Activated B cell treated with CpG ODN at 0.5 μM for 24 hours (primary cell): ENCODE results near the gene GRIN2C. TPM values are rescaled to one million over a fixed set of nuclear protein-coding genes. Genes with fewer than 3 reads are reported as not detected.

Experiments
- ATAC-seq: fragments of 200-7000 bp; cut with Tn5 transposase; one replicate; pipeline ENCODE4 v1.10.0; 2021; ENCODE audit warnings: low read depth, mild to moderate bottlenecking, moderate library complexity
- CTCF ChIA-PET: fragments of 350-600 bp; sonication (Branson Sonifier 250); formaldehyde crosslinking; loops from one replicate; lab custom pipeline; 2021; ENCODE audit warnings: antibody characterized with exemption; lab: Charles Lee
- POLR2A ChIA-PET: fragments of 350-600 bp; sonication (Branson Sonifier 250); formaldehyde crosslinking; loops from one replicate; lab custom pipeline; 2021; ENCODE audit warnings: antibody characterized with exemption; lab: Charles Lee
- DNase-seq: peaks from one replicate; pipeline ENCODE4 v3.0.0; 2022
- H3K27ac Mint-ChIP-seq: one replicate; pipeline ENCODE4 v1.8.0; 2020; ENCODE audit warnings: mixed read lengths
- H3K27me3 Mint-ChIP-seq: one replicate; pipeline ENCODE4 v1.8.0; 2021; ENCODE audit warnings: mixed read lengths
- H3K36me3 Mint-ChIP-seq: one replicate; pipeline ENCODE4 v1.8.0; 2021; ENCODE audit warnings: low read depth, mixed read lengths
- H3K4me1 Mint-ChIP-seq: one replicate; pipeline ENCODE4 v1.8.0; 2021; ENCODE audit warnings: mixed read lengths
- H3K4me3 Mint-ChIP-seq: one replicate; pipeline ENCODE4 v1.8.0; 2020; ENCODE audit warnings: mild to moderate bottlenecking, mixed read lengths
- H3K9me3 Mint-ChIP-seq: one replicate; pipeline ENCODE4 v1.8.0; 2020; ENCODE audit warnings: mixed read lengths
- CTCF ChIP-seq: fragments of 200-600 bp; IDR thresholded peaks from one replicate; pipeline ENCODE4 v1.8.0; 2022; ENCODE audit warnings: antibody characterized with exemption, mild to moderate bottlenecking
- intact Hi-C: fragments of 100-400 bp; cut with micrococcal nuclease; formaldehyde crosslinking; loops from one replicate; pipeline ENCODE4 v1.15.1; 2024
- total RNA-seq: library from RNA; stranded (reverse); gene quantifications from 2 replicates; pipeline ENCODE4 v1.2.3, GENCODE V29; 2022

The GRIN2C gene
- total RNA-seq, 1 donor from 2014 or later: not detected

- Mint-ChIP-seq H3K9me3 (no peaks in the 10 kb centered on the region), H3K36me3 (peaks cover 30% of the 10 kb centered on the region), H3K4me1 (no peaks in the 10 kb centered on the region), H3K4me3 (no peak overlapping the region), H3K27ac (no peak overlapping the region), H3K27me3 (no peaks in the 10 kb centered on the region)
- ChIA-PET CTCF (interaction anchor here (1.3 kb wide), 1 partner anchor 32 kb away, joined by 3 read pairs; no protein-coding TSS in a partner anchor), POLR2A (no interaction called here)
- DNase-seq (no peak), ATAC-seq (no peak)
- intact Hi-C loops: no loop called here
- no peak for TF ChIP-seq CTCF
Measured at GRCh38 chr17:74810699-74811485, 48.8 kb downstream of the GRIN2C start.

DNA sequence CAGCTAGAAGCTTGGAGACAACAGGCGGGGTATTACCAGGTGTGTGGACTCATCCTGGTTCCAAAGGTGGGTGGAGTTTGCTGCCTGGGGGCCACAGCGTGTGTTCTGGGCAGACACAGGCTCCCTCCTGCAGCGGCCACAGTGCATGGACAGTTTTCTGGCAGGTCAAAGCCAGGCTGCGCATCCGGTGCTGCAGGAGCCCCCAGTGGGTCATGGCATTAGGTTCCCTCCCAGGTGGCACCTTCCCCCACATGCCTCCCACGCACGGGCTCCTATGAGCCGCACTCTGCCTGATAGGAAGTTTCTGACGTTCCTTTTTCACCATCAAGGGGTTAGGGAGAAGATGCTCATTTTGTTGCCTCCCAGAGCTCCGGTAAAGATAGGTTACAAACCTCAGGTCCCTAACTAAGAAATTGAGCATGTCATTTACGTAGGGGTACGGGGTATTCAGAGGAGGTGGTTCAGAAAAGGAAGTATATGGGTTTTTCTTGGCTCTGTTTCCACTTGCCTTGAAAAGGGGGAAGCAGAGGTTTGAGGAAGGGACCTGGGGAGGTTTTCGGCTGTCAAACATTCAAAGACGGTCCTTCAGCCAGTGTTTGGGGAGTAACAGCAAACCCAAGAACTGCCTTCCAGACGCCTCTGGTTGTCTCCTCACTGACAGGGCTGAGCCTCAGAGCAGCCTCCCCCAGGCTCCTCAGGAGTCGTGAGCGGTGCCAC, 50.8 kb downstream of the GRIN2C start:
- Mint-ChIP-seq H3K9me3 (no peaks in the 10 kb centered on the region), H3K4me3 (no peak overlapping the region), H3K36me3 (peaks cover 28% of the 10 kb centered on the region), H3K4me1 (no peaks in the 10 kb centered on the region), H3K27ac (no peak overlapping the region), H3K27me3 (no peaks in the 10 kb centered on the region)
- CTCF ChIA-PET: no interaction called here
- ATAC-seq (no peak), DNase-seq (no peak)
- no peak for TF ChIP-seq CTCF
- POLR2A ChIA-PET: interaction anchor here (0.6 kb wide), 1 partner anchor 824 kb away, joined by 3 read pairs; the partner anchor contains the start of gene SMIM5
- intact Hi-C loops: no loop called here

- peaks cover 25% of the 10 kb centered on the region for H3K36me3 Mint-ChIP-seq
- H3K4me1 Mint-ChIP-seq: no peaks in the 10 kb centered on the region
- no peaks in the 10 kb centered on the region for H3K9me3 Mint-ChIP-seq
- POLR2A ChIA-PET: no interaction called here
- no peak overlapping the region for H3K4me3 Mint-ChIP-seq
- DNase-seq (no peak), ATAC-seq (no peak)
- H3K27ac Mint-ChIP-seq: no peak overlapping the region
- CTCF ChIA-PET: no interaction called here
- no peaks in the 10 kb centered on the region for H3K27me3 Mint-ChIP-seq
- intact Hi-C loops: no loop called here
- TF ChIP-seq CTCF: no peak
Measured at GRCh38 chr17:74807925-74808324, 51.8 kb downstream of the GRIN2C start.

DNA sequence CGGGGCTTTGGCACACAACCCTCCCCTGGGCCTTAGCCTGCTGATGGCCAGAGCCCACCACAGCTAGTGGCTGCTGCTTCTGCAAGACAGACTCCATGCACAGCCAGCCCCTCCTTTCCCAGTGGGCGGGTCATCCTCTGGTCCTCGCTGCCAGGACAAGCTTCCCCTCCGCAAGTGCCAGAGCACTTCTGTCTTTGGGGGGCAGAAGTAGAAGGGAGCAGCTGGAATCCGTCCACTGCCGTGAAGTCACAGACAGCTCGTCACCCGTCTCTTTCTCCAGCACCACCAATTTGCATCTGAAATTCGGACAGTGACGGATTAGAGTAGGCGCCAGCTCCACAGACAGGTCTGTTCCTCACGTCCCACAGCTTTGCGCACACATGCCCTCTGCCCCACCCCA, 52.2 kb downstream of the GRIN2C start:
- DNase-seq (no peak), ATAC-seq (no peak)
- no peak for TF ChIP-seq CTCF
- H3K36me3 Mint-ChIP-seq: peaks cover 24% of the 10 kb centered on the region
- CTCF ChIA-PET: no interaction called here
- intact Hi-C loops: no loop called here
- H3K4me3 Mint-ChIP-seq: no peak overlapping the region
- no peaks in the 10 kb centered on the region for H3K4me1 Mint-ChIP-seq
- POLR2A ChIA-PET: no interaction called here
- H3K27ac Mint-ChIP-seq: no peak overlapping the region
- H3K27me3 Mint-ChIP-seq: no peaks in the 10 kb centered on the region
- no peaks in the 10 kb centered on the region for H3K9me3 Mint-ChIP-seq

- H3K36me3 Mint-ChIP-seq: peaks cover 31% of the 10 kb centered on the region
- CTCF ChIA-PET: no interaction called here
Measured at GRCh38 chr17:74806334-74806733, 53.4 kb downstream of the GRIN2C start.

More at GRCh38 chr17:74806334-74806733, 53.4 kb downstream of the GRIN2C start:
- DNase-seq: no peak
- Mint-ChIP-seq H3K27ac (no peak overlapping the region), H3K4me3 (no peak overlapping the region), H3K9me3 (no peaks in the 10 kb centered on the region), H3K4me1 (no peaks in the 10 kb centered on the region), H3K27me3 (no peaks in the 10 kb centered on the region)
- POLR2A ChIA-PET: interaction anchor here (0.6 kb wide), 1 partner anchor 32 kb away, joined by 3 read pairs; no protein-coding TSS in a partner anchor
- intact Hi-C loops: no loop called here
- no peak for ATAC-seq
- no peak for TF ChIP-seq CTCF
